Measurements from ENCODE around the gene PCBP3. TPM values are rescaled to one million over a fixed set of nuclear protein-coding genes. Genes with fewer than 3 reads are reported as not detected.

Gene PCBP3
- total and polyA plus RNA-seq, 4 donors, result 0.36 to 1.6 (median 0.42) TPM

GRCh38 chr21:45599146-45599581 lies 44.4 kb upstream of the PCBP3 start:
- Histone ChIP-seq H3K27ac (ENCODE audit: low read depth in 1 of 2, low read length in 2 of 2) (no peak overlapping the region), H3K4me3 (ENCODE audit: low read depth in 1 of 3, low read length in 3 of 3) (no peak overlapping the region), H3K9me3 (ENCODE audit: control insufficient read depth in 4 of 4, low read length in 3 of 4) (peaks cover 0 to 10% (median 0%) of the 10 kb centered on the region in 4 donors), H3K4me1 (ENCODE audit: control insufficient read depth in 4 of 4, insufficient read depth in 4 of 4, low read length in 3 of 4) (peaks cover 0 to 2% (median 0%) of the 10 kb centered on the region in 4 donors), H3K36me3 (ENCODE audit: control insufficient read depth in 4 of 4, insufficient read depth in 3 of 4, low read depth in 1 of 4, low read length in 3 of 4) (no peaks in the 10 kb centered on the region), H3K9ac (ENCODE audit: low read depth in 1 of 2, low read length in 2 of 2) (no peak overlapping the region), H3K27me3 (ENCODE audit: control insufficient read depth in 4 of 4, insufficient read depth in 4 of 4, low read length in 3 of 4) (no peaks in the 10 kb centered on the region)
- DNase-seq (ENCODE audit: low spot score), result no peak
- WGBS, result 90% methylated on average over 14 of the region's 14 CpGs
- no peak for TF ChIP-seq SP1 (IDR thresholded peaks at IDR 0.05)
- TF ChIP-seq CTCF (IDR thresholded peaks at IDR 0.05; ENCODE audit: low read depth, low read length, missing input control), result no peak
- TF ChIP-seq HNF4A (conservative IDR thresholded peaks at IDR 0.05), result no peak
- no peak for TF ChIP-seq YY1 (IDR thresholded peaks at IDR 0.05)
- no peak for TF ChIP-seq TAF1 (conservative IDR thresholded peaks at IDR 0.05)
- no peak for TF ChIP-seq HNF4G (IDR thresholded peaks at IDR 0.05)
- TF ChIP-seq REST (IDR thresholded peaks at IDR 0.05), result no peak
- no peak for TF ChIP-seq RXRA (IDR thresholded peaks at IDR 0.05)
- TF ChIP-seq ZBTB33 (IDR thresholded peaks at IDR 0.05), result no peak
- TF ChIP-seq MAX (IDR thresholded peaks at IDR 0.05), result no peak
- no peak for TF ChIP-seq FOXA1 (IDR thresholded peaks at IDR 0.05)
- TF ChIP-seq ATF3 (IDR thresholded peaks at IDR 0.05), result no peak

GRCh38 chr21:45600248-45600647 lies 43.3 kb upstream of the PCBP3 start:
- Histone ChIP-seq H3K4me1 (ENCODE audit: control insufficient read depth in 4 of 4, insufficient read depth in 4 of 4, low read length in 3 of 4) (peaks cover 0 to 2% (median 0%) of the 10 kb centered on the region in 4 donors), H3K9me3 (ENCODE audit: control insufficient read depth in 4 of 4, low read length in 3 of 4) (peaks cover 0 to 10% (median 1%) of the 10 kb centered on the region in 4 donors), H3K27ac (ENCODE audit: low read depth in 1 of 2, low read length in 2 of 2) (no peak overlapping the region), H3K4me3 (ENCODE audit: low read depth in 1 of 3, low read length in 3 of 3) (no peak overlapping the region), H3K36me3 (ENCODE audit: control insufficient read depth in 4 of 4, insufficient read depth in 3 of 4, low read depth in 1 of 4, low read length in 3 of 4) (no peaks in the 10 kb centered on the region), H3K9ac (ENCODE audit: low read depth in 1 of 2, low read length in 2 of 2) (no peak overlapping the region), H3K27me3 (ENCODE audit: control insufficient read depth in 4 of 4, insufficient read depth in 4 of 4, low read length in 3 of 4) (no peaks in the 10 kb centered on the region)
- 73% methylated on average over 6 of the region's 6 CpGs for WGBS
- DNase-seq (ENCODE audit: low spot score), result no peak
- no peak for TF ChIP-seq REST (IDR thresholded peaks at IDR 0.05)
- TF ChIP-seq GABPA (IDR thresholded peaks at IDR 0.05 in 1 of 2, conservative IDR thresholded peaks at IDR 0.05 in 1 of 2), result no peak
- no peak for TF ChIP-seq FOXA2 (IDR thresholded peaks at IDR 0.05)
- TF ChIP-seq TAF1 (conservative IDR thresholded peaks at IDR 0.05), result no peak
- TF ChIP-seq MAX (IDR thresholded peaks at IDR 0.05), result no peak
- no peak for TF ChIP-seq HNF4A (conservative IDR thresholded peaks at IDR 0.05)
- no peak for TF ChIP-seq SP1 (IDR thresholded peaks at IDR 0.05)
- TF ChIP-seq CTCF (IDR thresholded peaks at IDR 0.05; ENCODE audit: low read depth, low read length, missing input control), result no peak
- no peak for TF ChIP-seq YY1 (IDR thresholded peaks at IDR 0.05)
- TF ChIP-seq EGR1 (IDR thresholded peaks at IDR 0.05; ENCODE audit: low read depth in 2 of 2), result no peak
